HepG2 (cell line): ENCODE results near the gene HELZ. TPM values are rescaled to one million over a fixed set of nuclear protein-coding genes. Genes with fewer than 3 reads are reported as not detected.

Source experiments
- AKNA ChIP-seq: sonication (generic); formaldehyde crosslinking; IDR thresholded peaks from 2 replicates; pipeline ENCODE4 v1.4.0; 2020; ENCODE audit warnings: missing genetic modification reagents, borderline replicate concordance
- GPBP1L1 ChIP-seq: sonication (generic); formaldehyde crosslinking; IDR thresholded peaks from 2 replicates; pipeline ENCODE4 v1.5.0; 2020; ENCODE audit warnings: mild to moderate bottlenecking, missing genetic modification reagents
- HOXA3 ChIP-seq: sonication (generic); formaldehyde crosslinking; IDR thresholded peaks from 2 replicates; pipeline ENCODE4 v1.5.0; 2020; ENCODE audit warnings: missing genetic modification reagents
- IRF2 ChIP-seq: IDR thresholded peaks from 2 replicates; pipeline ENCODE4 v1.6.1; 2018; ENCODE audit warnings: missing genetic modification reagents, missing compliant biosample characterization
- MIXL1 ChIP-seq: IDR thresholded peaks from 2 replicates; pipeline ENCODE4 v1.6.1; 2016
- MYC ChIP-seq: sonication (generic); formaldehyde crosslinking; IDR thresholded peaks from 2 replicates; pipeline ENCODE4 v1.9.0; 2021; ENCODE audit warnings: missing genetic modification reagents, borderline replicate concordance
- SRY ChIP-seq: sonication (generic); formaldehyde crosslinking; IDR thresholded peaks from 2 replicates; pipeline ENCODE4 v1.8.0; 2022; ENCODE audit warnings: mild to moderate bottlenecking, missing genetic modification reagents
- TEF ChIP-seq: sonication (generic); formaldehyde crosslinking; IDR thresholded peaks from 2 replicates; pipeline ENCODE4 v1.5.0; 2020; ENCODE audit warnings: missing genetic modification reagents
- ZBTB20 ChIP-seq: sonication (generic); formaldehyde crosslinking; IDR thresholded peaks from 2 replicates; pipeline ENCODE4 v1.8.1; 2023; ENCODE audit warnings: missing genetic modification reagents, low read depth, mild to moderate bottlenecking, borderline replicate concordance
- ZBTB39 ChIP-seq: sonication (generic); formaldehyde crosslinking; IDR thresholded peaks from 2 replicates; pipeline ENCODE4 v1.5.0; 2020; ENCODE audit warnings: missing genetic modification reagents
- ZBTB44 ChIP-seq: sonication (generic); formaldehyde crosslinking; IDR thresholded peaks from 2 replicates; pipeline ENCODE4 v1.4.0; 2020; ENCODE audit warnings: missing genetic modification reagents
- ZC3H13 ChIP-seq: sonication (generic); formaldehyde crosslinking; IDR thresholded peaks from 2 replicates; pipeline ENCODE4 v1.8.1; 2023; ENCODE audit warnings: mild to moderate bottlenecking, missing genetic modification reagents, moderate library complexity
- ZNF143 ChIP-seq: sonication (generic); formaldehyde crosslinking; IDR thresholded peaks from 2 replicates; pipeline ENCODE4 v1.4.0; 2020; ENCODE audit warnings: missing genetic modification reagents
- ZNF574 ChIP-seq: sonication (generic); formaldehyde crosslinking; IDR thresholded peaks from 2 replicates; pipeline ENCODE4 v1.4.0; 2020; ENCODE audit warnings: missing genetic modification reagents
- ZNF614 ChIP-seq: IDR thresholded peaks from 2 replicates; pipeline ENCODE4 v1.6.1; 2018; ENCODE audit warnings: missing biosample characterization, missing genetic modification reagents, inconsistent platforms, borderline replicate concordance
- polyA plus RNA-seq, 8 experiments: library from polyadenylated mRNA; depleted of rRNA in 3 of 8; stranded (reverse) in 7 of 8; unstranded in 1 of 8; fragments of >200 nt; fragmentation: Illumina TruSeq in 4 of 8; extraction: Trizol in 4 of 8; gene quantifications; 2 replicates each; pipeline versions ENCODE4 v1.2.1 to v1.2.3, GENCODE V29; 2011 to 2016; ENCODE audit warnings: low read depth in 4 of 8, missing spikeins in 1 of 8, mixed read lengths in 1 of 8; ENCODE audit not compliant: insufficient read depth in 1 of 8
- total RNA-seq, 5 experiments: library from RNA; depleted of rRNA; stranded (reverse); fragments of >200 nt; fragmentation: Illumina TruSeq; extraction: Trizol; gene quantifications; 2 replicates each; pipeline ENCODE4 v1.2.3, GENCODE V29; 2016; ENCODE audit warnings: low read depth in 1 of 5

HELZ gene
- total and polyA plus RNA-seq, 2 of the 13 experiments (the other 11 are each of a cell fraction or from before 2014, with no cell fraction given), result 35.3 to 52.4 TPM

- TF ChIP-seq AKNA (CRISPR knock-in tag) (no peak), HOXA3 (CRISPR knock-in tag) (peak; percentile 16; the same call in 1 of the 2 replicates), ZBTB39 (CRISPR knock-in tag) (no peak; the same call in 1 of the 2 replicates), ZC3H13 (CRISPR knock-in tag) (peak; percentile 59), ZNF143 (peak; percentile 84), TEF (CRISPR knock-in tag) (peak; percentile 47; the same call in 1 of the 2 replicates), GPBP1L1 (CRISPR knock-in tag) (no peak), MIXL1 (0 out of 2 replicates have a peak, but pooled peaks have one; percentile 5), ZBTB20 (CRISPR knock-in tag) (peak; percentile 24; the same call in 1 of the 2 replicates), ZNF574 (CRISPR knock-in tag) (no peak), SRY (CRISPR knock-in tag) (peak; percentile 14; the same call in 1 of the 2 replicates), ZNF614 (CRISPR knock-in tag) (no peak), ZBTB44 (no peak), IRF2 (no peak; the same call in 1 of the 2 replicates), MYC (CRISPR knock-in tag) (peak; percentile 60; the same call in 1 of the 2 replicates)
Measured at GRCh38 chr17:67245073-67245693, at the start of gene HELZ (continued).
